Effector memory CD4-positive, alpha-beta T cell (primary cell): ENCODE measurements around the gene LHFPL6.

ENCODE experiments used
- DNase-seq, 3 donors: peaks; one replicate each; pipeline ENCODE4 v3.0.0-alpha.2; 2020
- H3K27ac ChIP-seq: 2 replicates; pipeline ENCODE4 v1.7.0; 2013; ENCODE audit warnings: mild to moderate bottlenecking, low read length, moderate library complexity; ENCODE audit not compliant: insufficient read depth, poor library complexity, severe bottlenecking
- H3K27me3 ChIP-seq: replicated peaks from 2 replicates; pipeline ENCODE4 v1.7.0; 2013; ENCODE audit warnings: mild to moderate bottlenecking, low read length; ENCODE audit not compliant: insufficient read depth, control insufficient read depth, poor library complexity, severe bottlenecking
- H3K36me3 ChIP-seq: 2 replicates; pipeline ENCODE4 v1.7.0; 2013; ENCODE audit warnings: mild to moderate bottlenecking, low read length, moderate library complexity; ENCODE audit not compliant: control insufficient read depth, insufficient read depth
- H3K4me1 ChIP-seq: 2 replicates; pipeline ENCODE4 v1.7.0; 2013; ENCODE audit warnings: low read length, mild to moderate bottlenecking; ENCODE audit not compliant: control insufficient read depth, insufficient read depth, poor library complexity, severe bottlenecking
- H3K4me3 ChIP-seq: 2 replicates; pipeline ENCODE4 v1.7.0; 2013; ENCODE audit warnings: low read length, low read depth, mild to moderate bottlenecking; ENCODE audit not compliant: insufficient read depth, poor library complexity, severe bottlenecking
- H3K9me3 ChIP-seq: 2 replicates; pipeline ENCODE4 v1.7.0; 2013; ENCODE audit warnings: mild to moderate bottlenecking, low read length, moderate library complexity; ENCODE audit not compliant: control insufficient read depth

LHFPL6 gene

DNA sequence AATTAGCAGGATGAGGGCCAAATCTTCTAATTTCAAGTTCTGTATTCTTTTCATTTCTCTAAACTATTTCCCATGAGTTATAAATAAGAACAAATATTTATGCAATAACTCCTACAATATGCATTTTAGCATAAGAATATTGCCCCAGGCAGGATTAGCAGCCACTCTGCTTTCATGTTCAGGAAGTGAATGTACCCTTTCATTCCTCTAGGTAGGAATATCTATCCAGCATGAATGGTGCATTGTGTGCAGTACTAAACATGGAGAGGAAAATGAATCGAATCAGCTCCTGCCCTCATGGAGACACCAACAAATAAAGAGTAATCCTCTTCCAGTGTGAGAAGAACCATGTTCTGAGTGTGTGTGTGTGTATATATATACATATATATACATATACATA lies 41.0 kb downstream of the LHFPL6 start:
- no peak for DNase-seq
- Histone ChIP-seq H3K9me3 (no peaks in the 10 kb centered on the region), H3K36me3 (no peaks in the 10 kb centered on the region), H3K27ac (no peak overlapping the region), H3K4me1 (no peaks in the 10 kb centered on the region), H3K27me3 (no peaks in the 10 kb centered on the region), H3K4me3 (no peak overlapping the region)

DNA sequence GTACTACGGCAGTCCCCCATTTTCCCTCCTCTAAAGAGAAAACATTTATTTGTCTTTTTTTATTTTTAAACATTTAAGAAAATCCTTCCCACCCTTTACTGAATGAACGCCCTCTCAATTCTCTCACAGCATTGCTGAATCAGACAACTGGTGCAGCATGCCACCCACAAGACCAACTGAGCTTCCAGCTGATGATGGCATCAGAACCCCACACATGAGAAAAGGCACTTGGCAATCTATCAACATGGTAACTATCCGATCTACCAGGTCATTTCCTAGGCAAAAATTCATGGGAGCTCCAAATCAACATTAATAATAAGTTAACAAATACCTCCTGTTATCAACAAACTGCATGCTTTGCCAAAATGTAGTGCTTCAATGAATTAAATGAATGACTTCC lies 43.1 kb downstream of the LHFPL6 start:
- H3K36me3 ChIP-seq = no peaks in the 10 kb centered on the region

DNA sequence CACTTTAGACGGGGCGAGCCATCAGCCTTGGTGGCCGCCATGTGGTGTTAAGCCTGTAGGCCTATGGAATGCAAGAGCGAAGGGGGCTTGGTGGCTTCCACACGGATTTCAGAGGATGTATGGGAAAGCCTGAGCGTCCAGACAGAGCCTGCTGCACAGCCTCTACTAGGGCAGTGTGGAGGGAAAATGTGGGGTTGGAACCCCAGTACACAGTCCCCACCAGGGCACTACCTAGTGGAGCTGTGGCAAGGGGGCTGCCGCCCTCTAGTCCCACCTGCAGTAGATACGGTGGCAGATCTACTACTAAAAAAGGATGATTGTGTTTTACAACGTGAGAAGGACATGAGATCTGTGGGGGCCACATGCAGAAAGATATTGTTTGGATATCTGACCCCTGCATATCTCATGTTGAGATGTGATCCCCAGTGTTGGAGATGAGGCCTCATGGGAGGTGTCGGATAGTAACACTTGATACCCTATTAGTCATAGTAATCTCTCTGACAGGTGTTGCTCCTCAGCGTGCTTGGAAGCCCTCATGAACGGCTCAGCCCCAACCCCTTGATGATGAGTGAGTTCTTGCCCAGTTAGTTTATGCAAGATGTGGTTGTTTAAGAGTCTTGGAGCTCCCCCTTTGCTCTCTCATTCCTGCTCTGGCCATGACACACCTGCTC lies 45.6 kb downstream of the LHFPL6 start:
- Histone ChIP-seq H3K9me3 (no peaks in the 10 kb centered on the region), H3K4me3 (no peak overlapping the region), H3K27ac (no peak overlapping the region), H3K27me3 (no peaks in the 10 kb centered on the region), H3K36me3 (no peaks in the 10 kb centered on the region), H3K4me1 (no peaks in the 10 kb centered on the region)
- DNase-seq = no peak

More for the DNA sequence above, 43.1 kb downstream of the LHFPL6 start:
- H3K9me3 ChIP-seq = no peaks in the 10 kb centered on the region
- no peak overlapping the region for H3K27ac ChIP-seq
- DNase-seq = no peak
- H3K4me3 ChIP-seq = no peak overlapping the region
- no peaks in the 10 kb centered on the region for H3K4me1 ChIP-seq
- no peaks in the 10 kb centered on the region for H3K27me3 ChIP-seq

DNA sequence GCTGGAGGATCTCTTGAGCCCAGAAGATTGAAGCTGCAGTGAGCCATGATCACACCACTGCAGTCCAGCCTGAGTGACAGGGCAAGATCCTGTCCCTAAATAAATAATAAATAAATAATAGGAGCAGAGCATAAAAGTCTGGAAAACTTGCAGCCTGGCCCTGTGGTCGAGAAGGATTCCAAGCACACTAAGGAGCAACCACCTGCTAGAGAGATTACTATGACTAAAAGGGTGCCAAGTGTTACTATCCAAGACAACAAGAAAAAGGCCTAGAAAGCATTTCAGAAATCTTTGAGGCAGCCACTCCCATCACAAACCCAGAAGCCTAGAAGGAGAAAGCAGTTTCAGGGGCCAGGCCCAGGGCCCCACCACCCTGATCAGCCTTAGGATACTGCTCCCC lies 46.1 kb downstream of the LHFPL6 start:
- H3K27me3 ChIP-seq = no peaks in the 10 kb centered on the region
- H3K4me1 ChIP-seq = no peaks in the 10 kb centered on the region
- H3K9me3 ChIP-seq = no peaks in the 10 kb centered on the region
- DNase-seq = no peak
- H3K4me3 ChIP-seq = no peak overlapping the region
- H3K27ac ChIP-seq = no peak overlapping the region
- no peaks in the 10 kb centered on the region for H3K36me3 ChIP-seq

DNA sequence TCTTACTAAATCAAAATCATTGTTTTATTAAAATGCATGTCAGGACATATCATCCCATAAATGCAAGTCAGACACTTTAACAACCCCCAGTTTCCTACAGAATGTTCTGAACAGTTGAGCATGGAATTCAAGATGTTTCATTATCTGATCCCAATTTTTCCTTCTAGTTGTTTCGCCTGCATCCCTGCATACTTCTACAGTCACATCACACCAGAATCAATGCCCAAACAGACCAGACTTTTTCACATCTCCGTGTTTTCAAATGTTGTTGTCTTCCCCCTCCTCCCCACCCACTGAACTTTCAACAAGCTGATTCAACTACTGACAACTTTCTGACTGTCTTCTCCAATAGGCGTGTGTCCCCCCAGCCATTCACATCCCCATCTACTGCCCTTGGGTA lies 48.6 kb downstream of the LHFPL6 start:
- Histone ChIP-seq H3K4me1 (no peaks in the 10 kb centered on the region), H3K36me3 (no peaks in the 10 kb centered on the region), H3K27ac (no peak overlapping the region), H3K4me3 (no peak overlapping the region), H3K27me3 (no peaks in the 10 kb centered on the region), H3K9me3 (no peaks in the 10 kb centered on the region)
- DNase-seq = no peak

DNA sequence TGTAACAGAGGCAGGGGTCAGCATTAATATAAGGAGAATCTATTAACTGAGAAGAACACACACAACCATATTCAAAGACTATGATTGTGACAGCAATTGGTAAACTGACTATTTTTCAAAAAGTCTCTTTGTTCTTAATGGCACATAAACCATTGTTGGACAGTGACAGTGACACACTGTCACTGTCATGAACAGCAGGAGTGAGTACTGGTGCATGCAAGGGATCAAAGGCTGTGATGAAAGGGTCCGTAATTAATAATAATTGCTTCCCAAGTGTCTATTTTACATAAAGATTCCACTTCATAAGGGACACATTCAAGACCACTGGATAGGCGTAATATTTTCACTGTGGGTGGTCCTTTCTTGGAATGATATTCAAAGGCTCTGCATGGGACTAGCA lies 50.7 kb downstream of the LHFPL6 start:
- H3K4me3 ChIP-seq = no peak overlapping the region
- DNase-seq = no peak
- no peaks in the 10 kb centered on the region for H3K36me3 ChIP-seq
- no peak overlapping the region for H3K27ac ChIP-seq
- H3K9me3 ChIP-seq = no peaks in the 10 kb centered on the region
- H3K27me3 ChIP-seq = no peaks in the 10 kb centered on the region
- no peaks in the 10 kb centered on the region for H3K4me1 ChIP-seq

DNA sequence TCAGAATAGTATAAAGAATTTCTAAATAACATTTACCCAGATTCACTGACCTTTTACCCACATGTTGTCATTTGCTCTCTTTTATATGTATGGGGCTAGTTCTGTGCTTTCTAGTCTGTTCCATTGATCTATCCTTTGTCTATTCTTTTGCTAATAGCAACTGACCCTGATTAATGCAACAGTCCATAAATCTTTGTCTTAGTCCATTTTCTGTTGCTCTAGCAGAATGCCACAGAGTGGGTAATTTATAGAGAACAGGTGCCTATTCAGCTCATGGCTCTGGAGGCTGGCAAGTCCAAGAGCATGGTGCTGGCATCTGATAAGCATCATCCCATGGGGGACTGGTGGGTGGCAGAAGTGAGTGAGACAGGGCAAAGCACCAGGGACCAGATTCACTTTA lies 52.1 kb downstream of the LHFPL6 start:
- Histone ChIP-seq H3K27ac (no peak overlapping the region), H3K36me3 (no peaks in the 10 kb centered on the region)
- no peak for DNase-seq

DNA sequence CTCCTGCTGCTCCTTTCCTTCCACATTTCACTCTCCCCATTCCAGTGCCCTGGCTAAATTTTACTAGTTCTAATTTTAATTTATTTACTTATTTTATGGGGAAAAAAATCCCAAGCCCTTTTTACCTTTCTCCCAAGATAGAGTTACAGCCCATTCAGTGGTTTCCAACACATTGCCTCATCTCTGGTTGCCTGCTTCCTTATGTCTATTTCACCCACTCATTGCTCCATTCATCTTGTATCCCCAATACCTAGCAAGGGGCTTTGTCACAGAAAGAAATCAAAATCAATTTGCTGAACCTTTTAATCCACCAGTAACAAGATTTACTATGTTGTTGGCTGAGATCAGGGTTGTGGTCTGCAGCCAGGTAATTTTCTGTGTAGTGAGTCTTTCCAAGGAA lies 55.9 kb downstream of the LHFPL6 start:
- H3K27ac ChIP-seq = no peak overlapping the region
- H3K9me3 ChIP-seq = no peaks in the 10 kb centered on the region
- H3K36me3 ChIP-seq = no peaks in the 10 kb centered on the region
- H3K4me1 ChIP-seq = no peaks in the 10 kb centered on the region
- no peak for DNase-seq
- H3K27me3 ChIP-seq = no peaks in the 10 kb centered on the region
- no peak overlapping the region for H3K4me3 ChIP-seq

More for the DNA sequence above, 52.1 kb downstream of the LHFPL6 start:
- H3K4me1 ChIP-seq = no peaks in the 10 kb centered on the region
- no peaks in the 10 kb centered on the region for H3K9me3 ChIP-seq
- H3K4me3 ChIP-seq = no peak overlapping the region
- H3K27me3 ChIP-seq = no peaks in the 10 kb centered on the region

DNA sequence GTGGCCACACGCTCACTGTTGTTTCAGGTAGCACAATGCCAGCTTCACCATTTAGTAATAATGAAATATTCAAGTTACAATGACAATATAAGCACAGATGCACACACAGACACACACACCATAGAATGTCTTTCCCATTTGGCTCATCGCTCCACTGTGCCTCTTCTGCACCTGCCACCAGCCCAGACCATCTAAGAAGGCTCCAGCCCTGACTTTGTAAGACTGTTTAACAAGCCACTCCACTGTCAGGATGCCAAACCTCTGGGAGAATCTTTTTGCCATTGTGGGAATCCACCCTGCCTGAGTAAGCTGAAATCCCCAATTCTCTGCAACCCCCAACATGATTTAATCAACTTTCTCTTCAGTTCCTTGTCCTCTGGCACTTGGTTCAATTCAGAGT lies 60.6 kb downstream of the LHFPL6 start:
- Histone ChIP-seq H3K4me3 (no peak overlapping the region), H3K27me3 (no peaks in the 10 kb centered on the region), H3K4me1 (no peaks in the 10 kb centered on the region), H3K9me3 (no peaks in the 10 kb centered on the region), H3K27ac (no peak overlapping the region), H3K36me3 (no peaks in the 10 kb centered on the region)
- no peak for DNase-seq

DNA sequence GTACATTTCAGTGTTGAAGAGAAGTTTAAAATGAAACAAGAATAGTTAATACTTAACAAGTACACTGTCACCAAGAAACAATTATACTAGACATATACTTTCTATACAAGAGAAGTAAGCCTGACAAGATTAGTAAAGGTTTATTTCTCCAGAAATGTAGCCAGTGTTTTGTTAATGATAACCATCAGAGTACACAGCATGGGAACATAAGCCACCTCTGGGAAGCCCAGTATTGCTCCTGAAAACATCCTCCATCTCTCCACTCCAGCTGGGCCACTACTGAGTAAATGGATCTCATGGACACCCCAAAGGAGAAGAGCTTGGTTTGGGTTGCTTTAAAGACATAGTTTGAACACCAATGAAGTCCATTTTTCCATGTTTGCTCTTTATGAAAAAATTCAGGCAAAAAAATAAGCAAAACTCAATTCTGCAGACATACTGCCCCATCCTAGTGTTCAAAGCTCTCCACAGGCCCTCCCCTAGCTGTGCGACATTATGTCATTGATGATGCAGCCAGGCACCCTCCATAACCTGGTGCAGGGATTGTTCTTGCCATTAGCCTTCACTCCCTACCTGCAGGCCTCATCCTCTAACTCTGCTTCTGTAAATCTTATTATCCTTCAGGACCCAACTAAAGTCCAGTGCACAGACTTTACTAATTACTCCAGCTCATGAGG lies 61.9 kb downstream of the LHFPL6 start:
- Histone ChIP-seq H3K4me1 (no peaks in the 10 kb centered on the region), H3K4me3 (no peak overlapping the region), H3K36me3 (no peaks in the 10 kb centered on the region), H3K9me3 (no peaks in the 10 kb centered on the region), H3K27ac (no peak overlapping the region), H3K27me3 (no peaks in the 10 kb centered on the region)
- no peak for DNase-seq
